Activated T-helper 1 cell treated with anti-CD3 and anti-CD28 coated beads, Interleukin-12 subunit alpha, Interleukin-12 subunit beta, Interleukin-2, Interleukin-4 antibody, amounts not matched to agents 30 ng/mL and 10 ng/mL and 1 ng/mL, durations not matched to agents 14 hours and 24 hours and 36 hours (primary cell): ENCODE results near the gene CCDC85C. TPM values are rescaled to one million over a fixed set of nuclear protein-coding genes. Genes with fewer than 3 reads are reported as not detected.

Experiments used
- DNase-seq: peaks from one replicate; pipeline ENCODE4 v3.0.0; 2021; ENCODE audit warnings: low spot score
- H3K27ac Mint-ChIP-seq: one replicate; pipeline ENCODE4 v1.8.0; 2021; ENCODE audit warnings: mild to moderate bottlenecking, mixed read lengths
- H3K27me3 Mint-ChIP-seq: one replicate; pipeline ENCODE4 v1.8.0; 2022; ENCODE audit warnings: mild to moderate bottlenecking, moderate library complexity, mixed read lengths; ENCODE audit not compliant: insufficient read depth
- H3K36me3 Mint-ChIP-seq: one replicate; pipeline ENCODE4 v1.8.0; 2021; ENCODE audit warnings: low read depth, mixed read lengths
- H3K4me1 Mint-ChIP-seq: one replicate; pipeline ENCODE4 v1.8.0; 2021; ENCODE audit warnings: low read depth, mixed read lengths
- H3K4me3 Mint-ChIP-seq: one replicate; pipeline ENCODE4 v1.8.0; 2021; ENCODE audit warnings: mild to moderate bottlenecking, moderate library complexity, mixed read lengths
- H3K9me3 Mint-ChIP-seq: one replicate; pipeline ENCODE4 v1.8.0; 2021; ENCODE audit warnings: mixed read lengths
- intact Hi-C: fragments of 100-400 bp; cut with micrococcal nuclease; formaldehyde crosslinking; loops from one replicate; pipeline ENCODE4 v1.15.1; 2024
- total RNA-seq: library from RNA; stranded (reverse); gene quantifications from 2 replicates; pipeline ENCODE4 v1.2.3, GENCODE V29; 2022

Gene CCDC85C
- total RNA-seq, 1 donor from 2014 or later, result 7.4 TPM

DNA sequence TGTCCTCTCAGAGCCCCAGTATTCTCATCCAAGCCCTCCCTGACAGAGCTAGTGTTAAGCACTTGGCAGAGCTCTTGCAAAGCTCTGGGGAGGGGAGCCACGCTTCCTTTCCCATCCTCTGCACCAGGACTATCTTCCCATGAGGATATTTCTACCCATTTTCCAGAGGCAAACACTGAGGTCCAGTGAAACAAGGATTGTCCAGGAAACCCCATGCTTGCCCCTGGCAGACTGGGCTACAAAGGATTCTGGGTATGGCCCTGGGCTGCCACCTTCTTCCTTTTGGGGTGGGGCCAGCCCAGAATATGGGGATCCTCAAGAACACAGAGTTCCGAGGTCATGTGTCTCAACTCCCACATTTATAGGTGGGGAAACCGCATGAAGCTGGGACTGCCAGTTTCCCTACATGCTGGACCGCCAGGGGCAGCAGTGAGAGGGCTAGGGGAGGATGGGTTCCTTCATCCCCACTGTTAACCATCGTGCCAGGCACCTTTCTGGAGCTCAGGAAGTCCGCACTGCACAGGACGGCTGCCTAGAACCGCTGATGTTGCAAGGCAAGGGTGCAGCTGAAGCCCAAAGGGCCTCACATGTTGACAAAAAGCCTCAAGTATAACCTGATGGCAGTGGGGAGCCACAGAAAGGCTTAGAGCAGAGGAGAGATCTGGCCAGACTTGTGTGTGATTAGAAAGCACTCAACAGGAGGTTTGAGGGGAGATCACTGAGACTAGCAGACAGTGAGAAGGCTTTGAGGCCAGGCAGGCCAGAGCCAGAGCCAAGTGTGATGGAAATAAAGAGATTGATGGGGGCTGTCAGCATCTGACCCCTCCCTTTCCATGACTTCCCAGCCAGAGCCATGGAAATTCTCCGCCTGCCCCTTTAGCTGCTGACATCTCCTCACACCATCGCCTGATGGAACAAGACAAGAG lies 5.5 kb upstream of the CCDC85C start:
- Mint-ChIP-seq H3K4me1 (peaks cover 7% of the 10 kb centered on the region), H3K36me3 (no peaks in the 10 kb centered on the region), H3K4me3 (no peak overlapping the region), H3K27me3 (peaks cover 4% of the 10 kb centered on the region), H3K27ac (no peak overlapping the region), H3K9me3 (no peaks in the 10 kb centered on the region)
- intact Hi-C loops, result loop anchor here (10.0 kb wide), 1 partner anchor 585 kb away; no protein-coding TSS in a partner anchor
- DNase-seq, result no peak

DNA sequence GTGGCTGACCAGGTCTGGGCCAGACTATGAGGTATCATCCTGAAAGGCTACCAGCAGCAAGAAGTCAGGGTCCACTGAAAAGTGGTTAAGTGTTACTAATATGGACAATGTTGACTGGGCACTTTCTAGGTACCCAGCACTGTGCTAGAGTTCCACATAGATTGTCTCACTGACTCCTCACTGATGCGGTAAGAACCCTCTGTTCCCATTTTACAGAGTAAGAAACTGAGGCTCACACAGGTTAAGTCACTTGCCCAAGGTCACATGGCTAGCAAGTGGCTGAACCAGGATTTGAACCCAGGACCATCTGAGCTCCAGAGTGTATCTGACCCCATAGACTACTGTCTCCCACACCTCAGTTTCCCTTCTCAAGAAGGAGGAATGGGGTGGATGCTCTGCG lies 4.6 kb upstream of the CCDC85C start:
- intact Hi-C loops, result loop anchor here (10.0 kb wide), 1 partner anchor 586 kb away; no protein-coding TSS in a partner anchor
- H3K9me3 Mint-ChIP-seq, result no peaks in the 10 kb centered on the region

DNA sequence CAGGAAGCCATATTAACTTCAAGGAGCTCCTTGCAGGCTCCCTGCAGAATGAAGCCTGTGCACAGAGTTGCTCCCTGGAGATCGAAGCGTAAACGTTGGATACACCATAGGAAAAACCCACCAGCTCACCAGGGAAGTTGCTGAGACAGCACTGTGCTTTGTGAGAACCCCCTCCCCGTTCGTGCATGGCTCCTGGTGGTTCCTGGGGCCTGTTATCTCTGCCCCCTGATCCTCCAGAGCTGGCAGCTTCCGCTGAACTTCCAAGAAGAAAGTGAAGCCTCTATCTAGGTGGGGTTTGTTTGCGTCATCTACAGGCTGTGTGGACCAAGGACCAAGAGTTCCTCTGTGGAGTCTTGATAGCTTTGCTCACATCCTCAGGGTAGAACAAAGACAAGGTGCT lies 2.4 kb upstream of the CCDC85C start:
- Mint-ChIP-seq H3K27me3 (peaks cover 10% of the 10 kb centered on the region), H3K4me1 (peaks cover 20% of the 10 kb centered on the region), H3K4me3 (no peak overlapping the region), H3K9me3 (no peaks in the 10 kb centered on the region), H3K36me3 (no peaks in the 10 kb centered on the region), H3K27ac (no peak overlapping the region)
- intact Hi-C loops, result loop anchor here (10.0 kb wide), 1 partner anchor 588 kb away; no protein-coding TSS in a partner anchor
- no peak for DNase-seq

More for the DNA sequence above, 4.6 kb upstream of the CCDC85C start:
- Mint-ChIP-seq H3K27ac (no peak overlapping the region), H3K27me3 (peaks cover 4% of the 10 kb centered on the region), H3K4me1 (peaks cover 7% of the 10 kb centered on the region), H3K4me3 (no peak overlapping the region), H3K36me3 (no peaks in the 10 kb centered on the region)
- DNase-seq, result no peak

DNA sequence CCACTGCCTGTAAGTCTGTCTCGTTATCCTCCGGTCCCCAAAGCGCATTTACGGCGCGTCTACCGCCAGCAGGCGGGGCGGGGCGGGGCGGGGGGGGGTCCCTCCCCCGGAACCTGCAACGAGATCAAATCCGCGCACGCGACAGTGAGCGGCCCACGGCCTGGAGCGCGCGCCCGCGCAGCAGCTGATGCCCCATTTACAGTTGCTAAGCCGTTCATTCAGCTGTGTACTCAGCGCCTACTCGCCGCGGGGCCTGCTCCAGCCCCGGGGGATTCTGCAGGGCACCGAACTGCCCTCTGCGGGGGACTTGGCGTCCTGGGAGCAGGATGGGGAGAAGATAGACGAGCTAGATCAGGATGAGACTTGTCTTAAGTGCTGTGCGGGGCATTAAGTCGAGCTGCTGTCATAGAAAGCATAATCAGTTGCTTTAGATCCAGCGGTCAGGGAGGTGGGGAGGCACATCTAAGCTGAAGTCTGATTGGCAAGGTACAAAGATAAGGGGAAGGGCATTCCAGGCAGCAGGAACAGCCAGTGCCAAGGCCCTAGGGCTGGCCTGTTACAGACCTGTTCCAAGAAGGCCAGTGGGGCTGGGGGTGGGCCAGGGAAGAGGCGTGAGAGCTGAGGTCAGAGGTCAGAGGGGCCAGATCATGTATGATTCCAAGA lies 1.4 kb upstream of the CCDC85C start:
- Mint-ChIP-seq H3K36me3 (no peaks in the 10 kb centered on the region), H3K27ac (peak overlapping the region; percentile 85), H3K27me3 (peaks cover 12% of the 10 kb centered on the region), H3K4me3 (peak overlapping the region; percentile 88), H3K4me1 (peaks cover 24% of the 10 kb centered on the region), H3K9me3 (no peaks in the 10 kb centered on the region)
- peak; percentile 73 for DNase-seq
- intact Hi-C loops, result loop anchor here (1.0 to 10.0 kb wide), 5 partner anchors 10 to 589 kb away; partner anchors contain the start of gene CCNK

DNA sequence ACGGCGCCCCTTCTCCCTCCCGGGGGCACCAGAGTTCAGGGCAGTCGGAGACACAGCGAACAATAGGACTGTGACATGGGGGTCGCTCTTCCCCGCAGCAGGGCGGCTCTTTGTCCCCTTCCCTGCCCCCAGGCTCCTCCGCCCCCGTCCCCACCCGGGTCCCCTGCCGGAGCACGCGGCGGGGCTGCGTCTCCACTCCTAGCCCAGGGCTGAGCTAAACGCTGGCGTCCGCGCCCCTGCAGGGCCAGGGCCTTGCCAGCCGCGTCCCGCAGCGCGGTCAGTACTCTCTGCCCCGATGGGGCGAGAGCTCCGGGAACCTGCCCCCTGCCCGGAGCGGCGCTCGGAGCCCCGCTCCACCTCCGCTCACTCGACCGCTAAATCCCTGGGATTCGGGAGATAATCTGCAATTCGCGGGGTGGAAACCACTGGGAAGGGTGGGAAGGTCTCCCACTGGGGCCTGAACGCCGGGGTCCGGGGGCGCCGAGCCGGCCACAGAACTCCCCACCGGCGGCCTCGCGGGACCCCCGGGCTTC lies 825 bp upstream of the CCDC85C start:
- peak; percentile 8 for DNase-seq
- Mint-ChIP-seq H3K27me3 (peaks cover 12% of the 10 kb centered on the region), H3K4me1 (peaks cover 24% of the 10 kb centered on the region), H3K36me3 (no peaks in the 10 kb centered on the region), H3K27ac (peak overlapping the region; percentile 88), H3K9me3 (no peaks in the 10 kb centered on the region), H3K4me3 (peak overlapping the region; percentile 88)
- intact Hi-C loops, result loop anchor here (1.0 to 10.0 kb wide), 7 partner anchors 10 to 590 kb away; partner anchors contain the start of genes BCL11B, CCNK and CYP46A1

DNA sequence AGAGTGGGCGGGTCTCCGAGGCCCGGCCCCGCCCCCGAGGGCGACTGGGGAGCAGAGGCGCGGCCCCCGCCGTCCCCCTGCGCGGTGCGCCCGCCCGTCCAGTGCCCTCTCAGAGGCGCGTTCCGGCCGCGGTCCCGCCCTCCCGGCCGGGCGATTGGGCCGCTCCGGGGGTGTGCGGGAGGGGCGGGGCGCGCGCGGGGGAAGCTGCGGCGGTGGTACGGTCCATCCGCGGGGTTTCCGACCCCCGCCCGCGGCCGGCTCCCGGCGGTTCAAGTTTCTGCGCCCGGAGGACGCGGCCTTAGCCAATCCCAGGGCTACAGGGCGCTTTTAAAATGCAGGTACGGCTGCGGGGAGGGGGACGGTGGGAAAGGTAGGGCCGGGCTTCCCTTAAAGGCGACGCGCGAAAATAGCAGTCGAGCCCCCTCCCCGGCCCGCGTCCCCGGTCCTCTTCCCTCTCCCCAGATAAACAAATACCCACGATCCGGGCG lies 315 bp upstream of the CCDC85C start:
- DNase-seq, result peak; percentile 96
- Mint-ChIP-seq H3K27ac (peak overlapping the region; percentile 88), H3K4me1 (peaks cover 24% of the 10 kb centered on the region), H3K9me3 (no peaks in the 10 kb centered on the region), H3K27me3 (peaks cover 12% of the 10 kb centered on the region), H3K36me3 (no peaks in the 10 kb centered on the region), H3K4me3 (peak overlapping the region; percentile 88)
- intact Hi-C loops, result loop anchor here (1.0 to 10.0 kb wide), 5 partner anchors 80 to 590 kb away; partner anchors contain the start of genes BCL11B and CYP46A1

DNA sequence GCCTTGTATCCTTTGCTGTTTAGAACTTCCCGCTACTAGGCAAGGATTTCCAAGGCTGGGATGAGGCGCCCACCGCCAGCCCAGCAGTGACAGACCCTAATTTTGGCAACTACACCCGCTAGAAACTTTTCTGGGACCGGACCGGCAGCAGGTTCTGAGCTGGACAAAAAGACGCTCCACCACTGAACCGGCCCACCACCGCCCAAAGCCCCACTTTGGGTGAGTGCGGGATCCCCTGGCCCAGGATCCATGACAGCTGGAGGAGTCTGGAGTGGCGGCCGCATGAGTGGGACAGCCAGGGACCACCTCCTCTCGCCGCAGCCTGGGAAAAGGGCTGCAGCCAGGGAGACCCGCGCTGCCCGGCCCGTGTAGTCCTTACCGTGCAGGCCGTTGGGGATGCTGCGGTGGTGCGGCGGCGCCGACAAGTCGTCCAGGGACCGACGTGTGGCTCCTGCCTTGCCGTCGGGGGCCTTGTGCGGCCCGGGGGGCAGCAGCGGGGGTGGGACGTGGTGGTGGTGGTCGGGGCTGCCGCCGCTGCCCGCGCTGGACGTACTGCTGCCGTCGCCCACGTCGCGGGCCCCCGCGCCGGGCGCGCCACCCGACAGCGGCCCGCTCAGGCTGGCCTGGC lies 1.1 kb downstream of the CCDC85C start:
- intact Hi-C loops, result loop anchor here (5.0 to 10.0 kb wide), 2 partner anchors 331 to 592 kb away; partner anchors contain the start of gene BCL11B
- Mint-ChIP-seq H3K27me3 (peaks cover 14% of the 10 kb centered on the region), H3K9me3 (no peaks in the 10 kb centered on the region), H3K36me3 (no peaks in the 10 kb centered on the region), H3K4me1 (peaks cover 24% of the 10 kb centered on the region), H3K4me3 (peak overlapping the region; percentile 72), H3K27ac (no peak overlapping the region)
- DNase-seq, result no peak

DNA sequence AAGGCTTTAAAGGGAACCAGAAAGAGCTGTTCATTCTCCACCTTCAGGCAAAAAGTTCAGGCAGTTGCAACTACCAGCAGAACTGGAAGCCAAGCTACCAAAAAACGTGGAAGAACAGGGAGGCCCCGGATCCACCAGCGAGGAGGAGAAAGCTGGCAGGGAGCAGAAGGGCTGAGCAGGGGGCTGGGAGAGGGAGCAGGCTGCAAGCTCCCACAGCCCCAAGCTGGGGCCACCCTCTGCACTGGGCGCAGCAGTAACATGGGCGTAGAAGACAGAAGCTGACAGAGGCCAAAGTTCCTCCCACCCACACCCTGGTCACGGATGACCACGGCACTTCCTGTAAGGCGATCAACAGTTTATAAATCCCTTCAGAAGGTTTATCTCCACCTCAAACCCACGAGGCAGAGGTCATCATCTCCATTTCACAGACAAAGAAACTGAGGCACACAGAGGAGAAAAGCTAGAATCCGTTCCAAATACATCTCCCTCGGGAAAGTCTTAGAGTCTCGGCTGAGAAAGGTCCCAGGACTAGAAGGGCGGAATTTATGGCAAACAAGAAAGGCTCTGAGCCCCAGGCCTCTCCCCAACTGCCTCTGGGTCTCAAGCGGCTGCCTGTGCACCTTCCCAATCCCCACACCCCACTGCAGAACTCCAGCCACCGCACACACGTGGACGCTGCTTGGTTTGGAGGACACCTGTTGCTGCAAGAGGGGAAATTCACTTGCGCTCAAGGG lies 1.8 kb downstream of the CCDC85C start:
- intact Hi-C loops, result loop anchor here (5.0 to 10.0 kb wide), 2 partner anchors 330 to 593 kb away; partner anchors contain the start of gene BCL11B
- peak overlapping the region; percentile 72 for H3K4me3 Mint-ChIP-seq
- H3K36me3 Mint-ChIP-seq, result no peaks in the 10 kb centered on the region
- peaks cover 14% of the 10 kb centered on the region for H3K27me3 Mint-ChIP-seq
- no peaks in the 10 kb centered on the region for H3K9me3 Mint-ChIP-seq
- no peak overlapping the region for H3K27ac Mint-ChIP-seq
- DNase-seq, result no peak
- H3K4me1 Mint-ChIP-seq, result peaks cover 24% of the 10 kb centered on the region

DNA sequence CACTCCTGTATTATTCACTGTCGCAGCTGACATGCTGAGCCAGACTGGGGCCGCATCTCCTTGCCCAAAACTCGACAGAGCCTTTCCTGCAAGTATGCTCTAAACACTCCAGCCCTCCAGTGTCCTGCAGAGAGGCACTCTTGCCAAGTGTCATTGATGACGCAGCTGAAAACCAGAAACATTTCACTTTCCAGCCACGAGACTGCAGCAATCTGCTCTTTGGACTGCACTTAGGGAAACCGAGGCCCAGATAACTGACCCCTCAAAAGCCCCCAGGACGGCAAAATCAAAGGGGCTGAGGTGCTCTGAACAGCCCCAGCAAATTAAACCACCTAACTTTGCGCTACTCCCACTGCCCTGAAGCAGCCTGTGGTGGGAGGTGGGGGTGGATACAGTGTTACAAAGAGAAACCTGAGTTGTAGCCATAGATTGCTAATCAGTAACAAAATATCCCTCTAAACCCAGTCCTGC lies 2.6 kb downstream of the CCDC85C start:
- intact Hi-C loops, result loop anchor here (5.0 to 10.0 kb wide), 2 partner anchors 329 to 593 kb away; partner anchors contain the start of gene BCL11B
- no peak for DNase-seq
- no peaks in the 10 kb centered on the region for H3K36me3 Mint-ChIP-seq
- no peak overlapping the region for H3K27ac Mint-ChIP-seq
- no peaks in the 10 kb centered on the region for H3K9me3 Mint-ChIP-seq
- peaks cover 24% of the 10 kb centered on the region for H3K4me1 Mint-ChIP-seq
- H3K27me3 Mint-ChIP-seq, result peaks cover 12% of the 10 kb centered on the region
- H3K4me3 Mint-ChIP-seq, result peak overlapping the region; percentile 72

DNA sequence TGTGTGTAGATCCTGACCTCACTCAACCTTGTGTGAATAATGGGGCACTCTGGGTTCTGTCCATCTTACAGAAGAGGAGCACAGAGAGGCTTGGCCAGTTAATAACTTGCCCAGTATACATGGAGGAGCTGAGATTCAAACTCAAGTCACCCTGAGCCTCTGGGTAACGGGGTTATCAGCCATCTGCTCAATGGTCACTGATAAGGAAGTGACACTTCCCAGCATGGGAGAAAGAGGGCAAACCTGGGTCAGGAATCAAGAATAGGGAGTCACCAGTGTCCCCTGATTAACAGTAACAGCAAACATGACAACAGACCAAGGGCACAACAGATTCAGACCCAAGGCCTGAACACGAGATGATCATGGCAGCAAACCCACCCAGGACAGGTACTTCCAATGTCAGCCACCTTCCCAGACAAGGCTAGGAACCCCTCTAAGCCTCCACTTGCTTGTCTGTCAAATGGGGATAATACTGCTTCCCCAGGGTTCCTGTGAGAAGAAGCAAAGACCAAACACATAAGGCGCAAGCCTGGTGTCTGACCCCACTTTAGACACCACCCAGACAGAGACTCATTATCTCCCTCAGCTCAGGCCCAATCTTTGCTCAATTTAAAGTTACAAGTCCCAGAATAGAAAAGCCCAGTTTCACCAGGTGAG lies 3.6 kb downstream of the CCDC85C start:
- Mint-ChIP-seq H3K36me3 (no peaks in the 10 kb centered on the region), H3K27me3 (peaks cover 12% of the 10 kb centered on the region), H3K27ac (no peak overlapping the region), H3K4me1 (peaks cover 22% of the 10 kb centered on the region), H3K9me3 (no peaks in the 10 kb centered on the region), H3K4me3 (no peak overlapping the region)
- intact Hi-C loops, result loop anchor here (5.0 to 10.0 kb wide), 2 partner anchors 328 to 594 kb away; partner anchors contain the start of gene BCL11B
- no peak for DNase-seq

DNA sequence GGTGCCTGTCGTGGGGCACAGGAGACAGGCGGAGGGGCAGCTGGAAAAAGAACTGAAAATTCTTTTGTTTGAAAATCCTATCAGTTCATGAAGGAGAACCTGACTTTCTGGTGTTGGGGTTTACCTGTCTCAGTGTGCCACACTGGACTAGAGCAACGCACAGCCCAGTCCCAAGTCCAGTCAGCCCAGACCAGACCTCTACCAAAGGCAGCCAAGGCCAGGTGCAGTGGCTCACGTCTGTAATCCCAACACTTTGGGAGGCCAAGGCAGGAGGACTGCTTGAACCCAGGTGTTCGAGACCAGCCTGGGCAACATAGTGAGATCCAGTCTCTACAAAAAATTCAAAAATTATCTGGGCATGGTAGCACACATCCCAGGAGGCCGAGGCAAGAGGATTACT lies 4.6 kb downstream of the CCDC85C start:
- Mint-ChIP-seq H3K9me3 (no peaks in the 10 kb centered on the region), H3K4me3 (no peak overlapping the region), H3K27ac (no peak overlapping the region), H3K36me3 (no peaks in the 10 kb centered on the region), H3K27me3 (peaks cover 14% of the 10 kb centered on the region), H3K4me1 (peaks cover 28% of the 10 kb centered on the region)
- intact Hi-C loops, result no loop called here
- no peak for DNase-seq
